Uterus (tissue), 4 donors: Measurements from ENCODE around the gene ZNF710. TPM values are rescaled to one million over a fixed set of nuclear protein-coding genes. Genes with fewer than 3 reads are reported as not detected.

Source experiments
- DNase-seq, 2 donors: peaks; one replicate each; pipeline ENCODE4 v3.0.0-alpha.2; 2019 to 2020
- H3K27ac ChIP-seq, 2 donors: fragments of 200-600 bp; sonication (generic); 1 replicate in 1 of 2; 2 replicates in 1 of 2; pipeline ENCODE4 v1.5.1; 2016 to 2018
- H3K27me3 ChIP-seq, 2 donors: fragments of 200-600 bp; sonication (generic); one replicate each; pipeline ENCODE4 v1.5.1; 2018 to 2019; ENCODE audit warnings: control low read depth in 1 of 2
- H3K36me3 ChIP-seq, 2 donors: fragments of 200-600 bp; sonication (generic); one replicate each; pipeline ENCODE4 v1.5.1; 2019; ENCODE audit warnings: control low read depth in 1 of 2
- H3K4me1 ChIP-seq, 2 donors: fragments of 200-600 bp; sonication (generic); one replicate each; pipeline ENCODE4 v1.5.1; 2018 to 2019; ENCODE audit warnings: control low read depth in 1 of 2
- H3K4me3 ChIP-seq, 2 donors: fragments of 200-600 bp; sonication (generic); 1 replicate in 1 of 2; 2 replicates in 1 of 2; pipeline ENCODE4 v1.5.1; 2018 to 2019; ENCODE audit warnings: mild to moderate bottlenecking in 1 of 2
- H3K9me3 ChIP-seq, 2 donors: fragments of 200-600 bp; sonication (generic); one replicate each; pipeline ENCODE4 v1.5.1; 2019; ENCODE audit warnings: control low read depth in 1 of 2
- CTCF ChIP-seq, 4 experiments: fragments of 200-600 bp in 2 of 4; fragments of 450-650 bp in 2 of 4; sonication (generic) in 2 of 4; IDR thresholded peaks; one replicate each; pipeline ENCODE4 v1.5.1; 2016 to 2019; ENCODE audit warnings: antibody characterized with exemption in 4 of 4, mild to moderate bottlenecking in 2 of 4, moderate library complexity in 1 of 4
- POLR2A ChIP-seq, 2 donors: fragments of 450-650 bp; IDR thresholded peaks; one replicate each; pipeline ENCODE4 v1.6.1; 2016; ENCODE audit warnings: antibody characterized with exemption in 2 of 2, mild to moderate bottlenecking in 1 of 2, moderate library complexity in 1 of 2
- intact Hi-C: fragments of 100-400 bp; cut with DNase I; formaldehyde crosslinking; loops from one replicate; pipeline ENCODE4 v1.15.1; 2023; ENCODE audit warnings: low total_unique reads
- total RNA-seq, 4 donors: library from RNA; depleted of rRNA in 3 of 4; stranded (reverse); fragments of >200 nt in 3 of 4; gene quantifications; one replicate each; pipeline versions ENCODE4 v1.1.0 to v1.2.4, GENCODE V29; 2014 to 2023
- donor health status: DM: yes; HTN: yes; CAD: no.

ZNF710 gene
- total RNA-seq, 4 donors from 2014 or later, result 2.3 to 22.2 (median 8.4) TPM

- intact Hi-C loops, result no loop called here
- no peak for TF ChIP-seq CTCF (IDR thresholded peaks at IDR 0.05)
- no peak for TF ChIP-seq POLR2A (IDR thresholded peaks at IDR 0.05)
- H3K36me3 ChIP-seq, result no peaks in the 10 kb centered on the region
- no peaks in the 10 kb centered on the region for H3K4me1 ChIP-seq
- DNase-seq, result no peak
- no peak overlapping the region for H3K4me3 ChIP-seq
- no peak overlapping the region for H3K27ac ChIP-seq
- H3K27me3 ChIP-seq, result no peaks in the 10 kb centered on the region
- H3K9me3 ChIP-seq, result no peaks in the 10 kb centered on the region
Measured at GRCh38 chr15:90043530-90044010, 42.4 kb downstream of the ZNF710 start.

GRCh38 chr15:90044191-90044590 is 43.1 kb downstream of the ZNF710 start:
- DNase-seq, result no peak
- Histone ChIP-seq H3K4me3 (no peak overlapping the region), H3K27ac (no peak overlapping the region), H3K27me3 (no peaks in the 10 kb centered on the region), H3K4me1 (no peaks in the 10 kb centered on the region), H3K9me3 (no peaks in the 10 kb centered on the region), H3K36me3 (no peaks in the 10 kb centered on the region)
- no peak for TF ChIP-seq POLR2A (IDR thresholded peaks at IDR 0.05)
- TF ChIP-seq CTCF (IDR thresholded peaks at IDR 0.05), result no peak
- intact Hi-C loops, result no loop called here

- Histone ChIP-seq H3K9me3 (no peaks in the 10 kb centered on the region), H3K4me1 (no peaks in the 10 kb centered on the region), H3K27ac (no peak overlapping the region), H3K36me3 (no peaks in the 10 kb centered on the region), H3K4me3 (no peak overlapping the region), H3K27me3 (no peaks in the 10 kb centered on the region)
- intact Hi-C loops, result no loop called here
- TF ChIP-seq CTCF (IDR thresholded peaks at IDR 0.05) (no peak), POLR2A (IDR thresholded peaks at IDR 0.05) (no peak)
- DNase-seq, result no peak
Measured at GRCh38 chr15:90044916-90045371, 43.8 kb downstream of the ZNF710 start.

- Histone ChIP-seq H3K4me1 (no peaks in the 10 kb centered on the region), H3K27ac (no peak overlapping the region), H3K9me3 (no peaks in the 10 kb centered on the region), H3K36me3 (no peaks in the 10 kb centered on the region), H3K27me3 (no peaks in the 10 kb centered on the region), H3K4me3 (no peak overlapping the region)
- no peak for TF ChIP-seq POLR2A (IDR thresholded peaks at IDR 0.05)
- TF ChIP-seq CTCF (IDR thresholded peaks at IDR 0.05), result no peak
- intact Hi-C loops, result no loop called here
- DNase-seq, result no peak
Measured at GRCh38 chr15:90046289-90046688, 45.2 kb downstream of the ZNF710 start.

GRCh38 chr15:90046911-90047392 is 45.8 kb downstream of the ZNF710 start:
- H3K36me3 ChIP-seq, result no peaks in the 10 kb centered on the region

More at GRCh38 chr15:90046911-90047392, 45.8 kb downstream of the ZNF710 start:
- Histone ChIP-seq H3K4me3 (no peak overlapping the region), H3K4me1 (no peaks in the 10 kb centered on the region), H3K27me3 (no peaks in the 10 kb centered on the region), H3K27ac (no peak overlapping the region), H3K9me3 (no peaks in the 10 kb centered on the region)
- TF ChIP-seq CTCF (IDR thresholded peaks at IDR 0.05) (no peak), POLR2A (IDR thresholded peaks at IDR 0.05) (no peak)
- DNase-seq, result no peak
- intact Hi-C loops, result no loop called here
